ENCODE results near the gene CEP112. TPM values are rescaled to one million over a fixed set of nuclear protein-coding genes. Genes with fewer than 3 reads are reported as not detected.

Gene CEP112
- total RNA-seq, 1 experiment from 2014 or later = 5.4 TPM

DNA sequence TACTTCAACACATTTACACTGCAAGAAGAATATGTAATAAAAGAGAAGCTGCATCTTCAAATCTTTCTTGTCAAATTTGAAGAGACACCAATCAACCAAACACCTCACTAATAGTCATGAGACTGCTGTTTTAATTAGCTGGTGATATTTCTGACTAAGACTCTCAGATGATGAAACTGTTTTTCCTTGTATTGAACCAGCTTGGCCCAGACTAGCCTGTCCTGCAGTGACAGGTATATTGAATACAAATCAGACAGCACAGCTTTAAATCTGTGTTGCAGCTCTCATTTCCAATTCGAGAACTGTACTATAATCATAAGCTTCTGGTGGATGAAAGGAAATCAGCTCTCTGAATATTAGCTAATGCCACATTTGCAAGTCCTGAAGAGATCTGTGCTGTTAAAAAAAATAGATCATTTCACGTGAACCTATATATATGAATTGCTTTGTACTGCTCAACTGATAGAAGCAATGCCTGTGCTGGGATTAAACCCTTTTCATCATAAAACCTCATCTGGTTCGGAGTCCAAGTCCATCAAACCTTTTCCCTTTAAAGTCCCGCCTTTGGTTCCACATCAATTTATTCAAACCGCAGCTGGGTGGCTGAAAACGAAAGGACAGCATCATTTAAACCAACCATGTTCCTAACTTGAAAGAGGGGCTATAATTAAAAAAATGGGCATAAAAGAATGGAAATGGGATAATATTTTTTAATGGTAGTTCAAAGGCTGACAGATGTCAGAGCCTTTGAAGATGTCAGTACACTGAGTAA is 306.2 kb downstream of the CEP112 start:
- H3K4me1 Mint-ChIP-seq (ENCODE audit: low read depth, unreplicated experiment) = no peaks in the 10 kb centered on the region
- TF ChIP-seq, protein P1, sequence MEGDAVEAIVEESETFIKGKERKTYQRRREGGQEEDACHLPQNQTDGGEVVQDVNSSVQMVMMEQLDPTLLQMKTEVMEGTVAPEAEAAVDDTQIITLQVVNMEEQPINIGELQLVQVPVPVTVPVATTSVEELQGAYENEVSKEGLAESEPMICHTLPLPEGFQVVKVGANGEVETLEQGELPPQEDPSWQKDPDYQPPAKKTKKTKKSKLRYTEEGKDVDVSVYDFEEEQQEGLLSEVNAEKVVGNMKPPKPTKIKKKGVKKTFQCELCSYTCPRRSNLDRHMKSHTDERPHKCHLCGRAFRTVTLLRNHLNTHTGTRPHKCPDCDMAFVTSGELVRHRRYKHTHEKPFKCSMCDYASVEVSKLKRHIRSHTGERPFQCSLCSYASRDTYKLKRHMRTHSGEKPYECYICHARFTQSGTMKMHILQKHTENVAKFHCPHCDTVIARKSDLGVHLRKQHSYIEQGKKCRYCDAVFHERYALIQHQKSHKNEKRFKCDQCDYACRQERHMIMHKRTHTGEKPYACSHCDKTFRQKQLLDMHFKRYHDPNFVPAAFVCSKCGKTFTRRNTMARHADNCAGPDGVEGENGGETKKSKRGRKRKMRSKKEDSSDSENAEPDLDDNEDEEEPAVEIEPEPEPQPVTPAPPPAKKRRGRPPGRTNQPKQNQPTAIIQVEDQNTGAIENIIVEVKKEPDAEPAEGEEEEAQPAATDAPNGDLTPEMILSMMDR (IDR thresholded peaks at IDR 0.05; ENCODE audit: unreplicated experiment) = no peak
- H3K27ac Mint-ChIP-seq (ENCODE audit: unreplicated experiment) = no peak overlapping the region
- CTCF ChIA-PET = no interaction called here
- DNase-seq = no peak
- BruUV-seq (replicated peaks) = no TSS peak
- H3K9me3 Mint-ChIP-seq (ENCODE audit: low read depth, unreplicated experiment) = no peaks in the 10 kb centered on the region
- intact Hi-C loops (cut with micrococcal nuclease; ENCODE audit: unreplicated experiment) = no loop called here
- H3K4me3 Mint-ChIP-seq (ENCODE audit: low read depth, unreplicated experiment) = no peak overlapping the region
- H3K27me3 Mint-ChIP-seq (ENCODE audit: unreplicated experiment) = peaks cover 16% of the 10 kb centered on the region
- no peaks in the 10 kb centered on the region for H3K36me3 Mint-ChIP-seq (ENCODE audit: insufficient read depth, unreplicated experiment)

GRCh38 chr17:65876985-65877384 is 314.9 kb downstream of the CEP112 start:
- DNase-seq = no peak
- H3K9me3 Mint-ChIP-seq (ENCODE audit: low read depth, unreplicated experiment) = no peaks in the 10 kb centered on the region

GRCh38 chr17:65868881-65869280 is 323.1 kb downstream of the CEP112 start:
- Mint-ChIP-seq H3K9me3 (ENCODE audit: low read depth, unreplicated experiment) (no peaks in the 10 kb centered on the region), H3K27me3 (ENCODE audit: unreplicated experiment) (peaks cover 9% of the 10 kb centered on the region), H3K4me3 (ENCODE audit: low read depth, unreplicated experiment) (no peak overlapping the region), H3K36me3 (ENCODE audit: insufficient read depth, unreplicated experiment) (no peaks in the 10 kb centered on the region), H3K27ac (ENCODE audit: unreplicated experiment) (no peak overlapping the region), H3K4me1 (ENCODE audit: low read depth, unreplicated experiment) (no peaks in the 10 kb centered on the region)
- TF ChIP-seq, protein P1 (IDR thresholded peaks at IDR 0.05; ENCODE audit: unreplicated experiment) = no peak
- CTCF ChIA-PET = interaction anchor here (0.7 kb wide), 1 partner anchor 168 kb away, joined by 3 read pairs; no protein-coding TSS in a partner anchor
- no TSS peak for BruUV-seq (replicated peaks)
- DNase-seq = no peak
- intact Hi-C loops (cut with micrococcal nuclease; ENCODE audit: unreplicated experiment) = no loop called here

More at GRCh38 chr17:65876985-65877384, 314.9 kb downstream of the CEP112 start:
- H3K4me3 Mint-ChIP-seq (ENCODE audit: low read depth, unreplicated experiment) = no peak overlapping the region
- intact Hi-C loops (cut with micrococcal nuclease; ENCODE audit: unreplicated experiment) = no loop called here
- H3K27me3 Mint-ChIP-seq (ENCODE audit: unreplicated experiment) = peaks cover 13% of the 10 kb centered on the region
- H3K27ac Mint-ChIP-seq (ENCODE audit: unreplicated experiment) = no peak overlapping the region
- H3K36me3 Mint-ChIP-seq (ENCODE audit: insufficient read depth, unreplicated experiment) = no peaks in the 10 kb centered on the region
- TF ChIP-seq, protein P1 (IDR thresholded peaks at IDR 0.05; ENCODE audit: unreplicated experiment) = no peak
- CTCF ChIA-PET = no interaction called here
- BruUV-seq (replicated peaks) = no TSS peak
- no peaks in the 10 kb centered on the region for H3K4me1 Mint-ChIP-seq (ENCODE audit: low read depth, unreplicated experiment)

DNA sequence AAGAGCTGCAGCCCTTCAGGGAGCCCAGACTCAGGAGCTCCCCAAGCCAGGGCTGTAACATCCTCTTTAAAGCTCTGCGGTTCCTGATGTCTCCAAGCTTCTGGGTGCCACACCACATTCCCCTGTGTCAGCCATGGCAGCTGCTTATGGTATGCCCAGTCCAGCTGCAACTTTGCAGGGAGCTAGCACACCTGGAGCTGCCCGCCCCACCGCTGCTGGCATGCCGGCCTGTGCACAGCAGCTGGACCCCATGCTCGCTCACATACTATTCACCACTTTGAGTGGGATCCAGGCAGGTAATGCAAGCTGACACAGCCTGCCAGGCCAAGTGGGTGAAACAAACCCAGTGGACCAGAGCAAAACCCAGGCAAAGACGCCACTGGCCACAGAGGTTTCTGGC is 324.9 kb downstream of the CEP112 start:
- TF ChIP-seq, protein P1 (IDR thresholded peaks at IDR 0.05; ENCODE audit: unreplicated experiment) = no peak
- intact Hi-C loops (cut with micrococcal nuclease; ENCODE audit: unreplicated experiment) = no loop called here

More for the DNA sequence above, 324.9 kb downstream of the CEP112 start:
- Mint-ChIP-seq H3K4me1 (ENCODE audit: low read depth, unreplicated experiment) (no peaks in the 10 kb centered on the region), H3K27ac (ENCODE audit: unreplicated experiment) (no peak overlapping the region), H3K9me3 (ENCODE audit: low read depth, unreplicated experiment) (no peaks in the 10 kb centered on the region), H3K4me3 (ENCODE audit: low read depth, unreplicated experiment) (no peak overlapping the region), H3K36me3 (ENCODE audit: insufficient read depth, unreplicated experiment) (no peaks in the 10 kb centered on the region), H3K27me3 (ENCODE audit: unreplicated experiment) (peaks cover 9% of the 10 kb centered on the region)
- no peak for DNase-seq
- BruUV-seq (replicated peaks) = no TSS peak
- CTCF ChIA-PET = no interaction called here

Measured in Calu3 (cell line).